GM10266 (cell line): ENCODE results near the gene PTGER4.

Source experiments
- DNase-seq: peaks from one replicate; pipeline ENCODE4 v3.0.0; 2012; ENCODE audit errors: extremely low spot score
- TF ChIP-seq, protein P1 (sequence below): IDR thresholded peaks from 2 replicates; pipeline ENCODE4 v1.5.1; 2012; ENCODE audit warnings: mild to moderate bottlenecking, low read depth; ENCODE audit not compliant: control insufficient read depth, insufficient read depth; ENCODE audit errors: missing control alignments

The PTGER4 gene

DNA sequence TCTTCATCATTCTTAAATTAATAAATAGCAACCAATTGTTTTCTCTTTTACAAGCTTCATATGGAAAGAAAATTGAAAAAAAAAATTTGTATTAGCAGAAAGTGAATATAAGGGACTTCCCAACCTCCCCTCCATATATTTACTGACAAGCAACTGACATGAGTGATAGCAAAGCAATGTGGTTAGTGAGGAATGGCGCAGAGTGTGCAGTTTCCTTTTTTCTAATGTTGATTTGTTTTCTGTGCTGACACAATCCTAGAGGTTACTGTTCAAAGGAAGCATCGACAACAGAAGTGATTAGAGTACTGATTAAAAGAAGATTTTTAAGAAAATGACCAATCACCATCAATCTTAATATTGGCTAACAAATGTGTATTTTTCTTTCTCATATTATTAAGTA is 1.7 kb upstream of the PTGER4 start:
- TF ChIP-seq, protein P1, sequence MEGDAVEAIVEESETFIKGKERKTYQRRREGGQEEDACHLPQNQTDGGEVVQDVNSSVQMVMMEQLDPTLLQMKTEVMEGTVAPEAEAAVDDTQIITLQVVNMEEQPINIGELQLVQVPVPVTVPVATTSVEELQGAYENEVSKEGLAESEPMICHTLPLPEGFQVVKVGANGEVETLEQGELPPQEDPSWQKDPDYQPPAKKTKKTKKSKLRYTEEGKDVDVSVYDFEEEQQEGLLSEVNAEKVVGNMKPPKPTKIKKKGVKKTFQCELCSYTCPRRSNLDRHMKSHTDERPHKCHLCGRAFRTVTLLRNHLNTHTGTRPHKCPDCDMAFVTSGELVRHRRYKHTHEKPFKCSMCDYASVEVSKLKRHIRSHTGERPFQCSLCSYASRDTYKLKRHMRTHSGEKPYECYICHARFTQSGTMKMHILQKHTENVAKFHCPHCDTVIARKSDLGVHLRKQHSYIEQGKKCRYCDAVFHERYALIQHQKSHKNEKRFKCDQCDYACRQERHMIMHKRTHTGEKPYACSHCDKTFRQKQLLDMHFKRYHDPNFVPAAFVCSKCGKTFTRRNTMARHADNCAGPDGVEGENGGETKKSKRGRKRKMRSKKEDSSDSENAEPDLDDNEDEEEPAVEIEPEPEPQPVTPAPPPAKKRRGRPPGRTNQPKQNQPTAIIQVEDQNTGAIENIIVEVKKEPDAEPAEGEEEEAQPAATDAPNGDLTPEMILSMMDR = no peak
- no peak for DNase-seq

DNA sequence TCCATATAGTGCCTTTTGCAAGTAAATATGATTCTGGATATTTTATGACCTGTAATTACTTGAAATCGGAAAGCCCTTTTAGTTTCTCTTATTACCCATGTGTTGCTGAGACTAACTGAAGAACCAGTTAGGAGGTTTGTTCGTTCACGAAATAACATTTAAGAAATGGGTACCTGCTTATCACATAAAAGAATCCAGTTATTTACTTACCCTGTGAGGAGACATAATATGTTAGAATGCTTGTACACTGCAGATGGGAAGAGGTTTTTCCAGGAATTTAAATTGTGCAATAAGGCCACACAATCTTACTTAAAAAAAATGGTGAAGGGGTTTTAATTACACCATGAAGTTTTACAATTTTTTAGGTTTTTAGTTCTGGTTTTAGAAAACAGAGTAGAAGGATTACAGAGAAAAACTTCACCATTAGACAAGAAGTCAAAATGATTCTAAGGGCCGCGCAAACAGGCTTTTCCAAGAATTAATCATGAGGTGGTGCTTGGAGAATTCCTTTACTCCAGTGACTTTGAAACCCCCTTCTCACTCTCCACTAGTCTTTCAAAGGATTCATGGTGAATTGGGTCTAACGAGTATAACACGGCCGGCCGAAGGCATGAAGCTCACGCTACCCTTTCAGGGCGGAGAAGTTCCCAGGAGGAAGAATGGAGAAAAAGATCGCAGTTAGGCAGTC is 1.1 kb upstream of the PTGER4 start:
- TF ChIP-seq, protein P1 = no peak
- DNase-seq = peak; percentile 28

DNA sequence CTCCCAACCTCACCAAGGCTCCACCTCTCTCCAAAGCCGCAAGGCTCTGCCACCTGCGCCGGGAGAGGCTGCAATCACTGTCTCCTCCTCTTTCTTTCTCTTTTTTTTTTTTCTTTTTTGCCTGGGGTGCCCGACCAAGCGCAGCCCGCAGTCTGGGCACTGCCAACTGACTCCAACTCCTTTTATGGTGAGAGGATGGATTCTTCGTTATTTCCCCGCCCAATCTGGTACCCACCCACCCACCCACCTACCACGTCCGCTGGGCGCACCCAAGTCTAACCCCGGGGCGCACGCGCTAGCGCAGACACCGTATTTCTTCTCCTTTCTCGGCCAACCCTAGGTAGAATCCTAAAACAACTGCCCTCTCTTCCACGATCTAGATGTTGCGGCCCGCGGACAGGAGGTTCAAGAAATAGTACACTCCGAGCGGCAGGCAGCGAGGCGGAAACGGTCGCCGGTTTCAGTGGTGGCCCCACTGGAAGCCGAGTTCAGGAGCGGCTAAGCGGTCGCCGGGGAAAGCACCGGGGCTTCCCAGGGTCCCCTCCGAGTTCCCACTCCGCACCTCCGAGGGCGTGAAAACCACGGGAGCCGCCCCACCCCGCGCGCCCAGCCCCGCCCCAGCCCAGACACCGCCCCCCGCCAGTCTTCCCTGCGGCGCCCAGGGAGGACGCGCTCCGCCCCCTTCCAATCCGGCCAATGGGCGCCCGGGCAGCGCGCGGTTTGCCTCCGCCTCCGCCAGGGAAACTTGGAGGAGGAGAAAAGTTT is 385 bp upstream of the PTGER4 start:
- peak; percentile 90 for DNase-seq
- TF ChIP-seq, protein P1 = no peak

DNA sequence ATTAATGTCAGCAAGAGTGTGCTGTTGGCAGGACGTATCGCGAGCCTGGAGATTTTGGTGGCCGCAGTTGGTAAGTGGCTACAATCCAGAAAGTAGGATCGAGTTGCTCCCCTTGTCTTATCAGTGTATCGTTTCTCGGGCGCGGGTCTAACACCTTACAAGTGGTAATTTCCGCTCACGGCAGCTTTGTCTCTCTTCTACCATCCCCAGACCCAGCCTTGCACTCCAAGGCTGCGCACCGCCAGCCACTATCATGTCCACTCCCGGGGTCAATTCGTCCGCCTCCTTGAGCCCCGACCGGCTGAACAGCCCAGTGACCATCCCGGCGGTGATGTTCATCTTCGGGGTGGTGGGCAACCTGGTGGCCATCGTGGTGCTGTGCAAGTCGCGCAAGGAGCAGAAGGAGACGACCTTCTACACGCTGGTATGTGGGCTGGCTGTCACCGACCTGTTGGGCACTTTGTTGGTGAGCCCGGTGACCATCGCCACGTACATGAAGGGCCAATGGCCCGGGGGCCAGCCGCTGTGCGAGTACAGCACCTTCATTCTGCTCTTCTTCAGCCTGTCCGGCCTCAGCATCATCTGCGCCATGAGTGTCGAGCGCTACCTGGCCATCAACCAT is 1.1 kb downstream of the PTGER4 start:
- TF ChIP-seq, protein P1 = no peak
- DNase-seq = peak; percentile 43

DNA sequence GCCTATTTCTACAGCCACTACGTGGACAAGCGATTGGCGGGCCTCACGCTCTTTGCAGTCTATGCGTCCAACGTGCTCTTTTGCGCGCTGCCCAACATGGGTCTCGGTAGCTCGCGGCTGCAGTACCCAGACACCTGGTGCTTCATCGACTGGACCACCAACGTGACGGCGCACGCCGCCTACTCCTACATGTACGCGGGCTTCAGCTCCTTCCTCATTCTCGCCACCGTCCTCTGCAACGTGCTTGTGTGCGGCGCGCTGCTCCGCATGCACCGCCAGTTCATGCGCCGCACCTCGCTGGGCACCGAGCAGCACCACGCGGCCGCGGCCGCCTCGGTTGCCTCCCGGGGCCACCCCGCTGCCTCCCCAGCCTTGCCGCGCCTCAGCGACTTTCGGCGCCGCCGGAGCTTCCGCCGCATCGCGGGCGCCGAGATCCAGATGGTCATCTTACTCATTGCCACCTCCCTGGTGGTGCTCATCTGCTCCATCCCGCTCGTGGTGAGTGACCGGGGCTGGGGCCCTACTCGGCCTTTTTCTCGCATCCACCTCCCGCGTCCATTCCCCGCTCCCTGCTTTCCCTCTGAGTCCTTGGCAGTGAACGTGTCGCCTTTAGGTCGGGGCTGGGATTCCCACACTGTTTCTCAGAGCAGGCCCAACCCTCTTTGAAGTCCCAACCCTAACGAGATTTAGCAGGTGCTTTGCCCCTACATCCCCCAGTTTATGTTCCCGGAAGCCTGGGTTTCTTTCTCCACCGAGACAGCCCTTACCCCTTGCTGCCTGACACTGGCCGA is 1.8 kb downstream of the PTGER4 start:
- DNase-seq = peak; percentile 35

DNA sequence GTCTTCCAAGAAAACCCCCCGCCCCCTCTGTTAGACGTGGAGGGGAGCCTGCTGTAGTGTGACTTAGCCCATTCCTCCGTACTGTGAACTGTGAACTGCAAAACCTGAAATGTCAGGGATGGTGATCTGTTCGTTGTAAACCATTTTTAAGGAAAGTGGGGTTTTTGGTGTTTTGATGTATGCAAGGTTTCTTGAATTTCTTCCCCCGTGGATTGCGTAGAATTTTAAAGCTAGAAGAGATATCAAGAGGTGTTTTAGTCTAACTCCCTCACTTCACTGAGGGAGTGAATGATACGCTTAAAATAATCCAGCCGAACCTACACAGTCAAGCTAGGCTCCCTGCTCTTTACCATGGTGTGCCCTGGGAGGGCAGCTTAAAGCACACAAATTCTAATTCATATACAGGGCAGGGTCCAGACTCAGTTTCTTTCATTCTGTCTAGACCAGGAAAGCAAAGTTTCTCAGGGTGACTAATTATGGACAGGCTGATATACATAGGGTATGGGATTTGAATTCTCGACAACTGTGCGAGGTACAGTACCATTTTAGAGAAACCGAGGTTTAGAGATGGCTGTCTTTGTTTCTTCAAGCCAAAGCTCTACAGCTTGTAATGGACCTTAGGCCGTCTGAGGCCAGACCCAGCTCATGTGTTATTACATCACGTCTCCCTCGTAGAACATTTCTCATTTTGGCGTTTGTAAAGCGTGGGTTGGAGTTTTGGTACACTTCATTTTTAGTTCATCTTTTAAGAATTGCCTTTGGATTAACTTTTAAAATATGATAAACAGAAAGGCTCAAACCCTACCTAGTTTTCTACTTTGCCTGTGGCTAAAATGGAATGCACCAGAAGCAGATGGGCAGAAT is 2.7 kb downstream of the PTGER4 start:
- DNase-seq = no peak
- TF ChIP-seq, protein P1 = no peak

More for the DNA sequence above, 1.8 kb downstream of the PTGER4 start:
- TF ChIP-seq, protein P1 = no peak
